Esophagus muscularis mucosa (tissue), 4 donors: ENCODE measurements around the gene CFL1. TPM values are rescaled to one million over a fixed set of nuclear protein-coding genes. Genes with fewer than 3 reads are reported as not detected.
A peak's percentile ranks its signal among the peaks of the same experiment; 100 is the strongest.
"Not testable (repeated sequence)": the region's sequence is repeated elsewhere in the genome, so short reads cannot be mapped to it uniquely, and the experiment has no call there.

Experiments used
- DNase-seq: peaks from one replicate; pipeline ENCODE4 v3.0.0-alpha.2; 2017; ENCODE audit errors: extremely low spot score
- H3K27ac ChIP-seq, 4 donors: fragments of 200-600 bp; sonication (generic); replicated peaks in 1 of 4; 1 replicate in 3 of 4; 2 replicates in 1 of 4; pipeline ENCODE4 v1.5.1; 2016 to 2019; ENCODE audit warnings: mild to moderate bottlenecking in 1 of 4
- H3K27me3 ChIP-seq, 4 donors: fragments of 200-600 bp; sonication (generic); one replicate each; pipeline versions ENCODE4 v1.5.1 to v1.6.0; 2016 to 2019
- H3K36me3 ChIP-seq, 4 donors: fragments of 200-600 bp; sonication (generic); one replicate each; pipeline ENCODE4 v1.5.1; 2016 to 2019
- H3K4me1 ChIP-seq, 4 donors: fragments of 200-600 bp; sonication (generic); one replicate each; pipeline ENCODE4 v1.5.1; 2016 to 2019
- H3K4me3 ChIP-seq, 4 donors: fragments of 200-600 bp; sonication (generic); 1 replicate in 2 of 4; 2 replicates in 2 of 4; pipeline ENCODE4 v1.5.1; 2016 to 2019; ENCODE audit warnings: mild to moderate bottlenecking in 4 of 4, moderate library complexity in 1 of 4
- H3K9me3 ChIP-seq, 4 donors: fragments of 200-600 bp; sonication (generic); 1 replicate in 3 of 4; 2 replicates in 1 of 4; pipeline ENCODE4 v1.5.1; 2016 to 2019
- CTCF ChIP-seq, 3 experiments: fragments of 200-600 bp in 2 of 3; fragments of 450-650 bp in 1 of 3; sonication (generic) in 2 of 3; IDR thresholded peaks; one replicate each; pipeline ENCODE4 v1.5.1; 2017 to 2019; ENCODE audit warnings: antibody characterized with exemption in 3 of 3, mild to moderate bottlenecking in 2 of 3, moderate library complexity in 1 of 3
- EP300 ChIP-seq: sonication (generic); formaldehyde crosslinking; IDR thresholded peaks from one replicate; pipeline ENCODE4 v1.6.1; 2017; ENCODE audit warnings: antibody characterized with exemption
- POLR2A ChIP-seq: fragments of 450-650 bp; IDR thresholded peaks from one replicate; pipeline ENCODE4 v1.6.1; 2017; ENCODE audit warnings: antibody characterized with exemption, moderate library complexity, mild to moderate bottlenecking, low read depth
- POLR2AphosphoS5 ChIP-seq, 2 donors: sonication (generic); formaldehyde crosslinking; IDR thresholded peaks; one replicate each; pipeline ENCODE4 v1.6.1; 2017; ENCODE audit warnings: antibody characterized with exemption in 2 of 2
- WGBS: methylation state at CpG from one replicate; pipeline ENCODE4 v1.1.5; 2018; 5-methylcytosine and 5-hydroxymethylcytosine counted together
- intact Hi-C: fragments of 100-400 bp; cut with DNase I; formaldehyde crosslinking; loops from one replicate; pipeline ENCODE4 v1.15.1; 2023
- total RNA-seq, 4 donors: library from RNA; depleted of rRNA; stranded (reverse); fragments of >200 nt; gene quantifications; one replicate each; pipeline versions ENCODE4 v1.1.0 to v1.2.1, GENCODE V29; 2016

The CFL1 gene
- total RNA-seq, 4 donors from 2014 or later: 610 to 793 (median 738) TPM

DNA sequence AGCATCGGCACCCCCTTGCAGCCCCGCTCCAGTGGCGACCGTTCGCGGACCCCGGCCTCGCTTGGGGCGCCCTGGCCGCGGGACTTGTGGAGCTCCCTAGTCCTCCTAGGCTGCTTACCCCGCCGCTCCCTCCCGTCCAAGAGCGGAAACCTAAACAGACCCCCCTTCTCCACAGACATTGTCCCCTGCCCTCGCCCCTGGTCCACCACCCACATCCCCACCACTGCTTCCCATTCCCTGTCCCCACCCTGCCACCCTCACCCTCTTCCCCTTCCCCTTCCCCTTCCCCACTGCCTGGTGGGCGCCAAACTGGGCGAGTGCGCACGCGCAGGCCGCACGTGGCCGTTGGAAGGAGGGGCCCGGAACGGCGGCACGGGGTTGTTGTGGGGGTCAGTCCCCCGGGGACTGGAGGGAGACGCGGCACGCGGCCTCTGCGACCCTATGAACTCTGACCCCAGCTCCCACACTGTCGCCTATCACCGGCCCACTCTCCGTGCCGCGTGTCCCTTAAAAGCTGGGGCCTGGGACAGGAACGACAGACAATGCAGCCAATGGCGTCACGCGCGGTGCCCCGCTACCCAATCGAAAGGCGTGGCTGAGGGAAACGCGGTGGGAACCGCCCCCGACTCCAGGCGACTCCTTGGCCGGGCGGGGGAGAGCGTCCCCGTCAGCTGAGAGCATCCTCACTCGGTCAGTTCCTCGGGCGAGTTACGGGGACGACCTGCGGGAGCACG, 24.5 kb downstream of the CFL1 start, which contains the start of gene SNX32:
Gene SNX32 (plus strand): TSS at position 667 of the 734 bp plus-strand sequence. CDS start 103 bp downstream, outside the sequence.
- H3K4me3 ChIP-seq: peak within 1 kb of the TSS; percentile 59 to 70 (median 63)
- H3K9me3 ChIP-seq: no peaks in the 10 kb centered on the region
- no peaks in the 10 kb centered on the region for H3K36me3 ChIP-seq
- WGBS: under 1% methylated on average over 36 of the region's 63 CpGs
- TF ChIP-seq POLR2AphosphoS5 (IDR thresholded peaks at IDR 0.05): peak in 1 of 2 donors; percentile 78
- no peak for TF ChIP-seq EP300
- peak; percentile 99 for DNase-seq
- peak within 1 kb of the TSS in 3 of 4 donors; percentile 44 to 51 (median 51) for H3K27ac ChIP-seq
- intact Hi-C loops: no loop called here
- H3K27me3 ChIP-seq: no peaks in the 10 kb centered on the region
- H3K4me1 ChIP-seq: peaks cover 11 to 22% (median 16%) of the 10 kb centered on the region in 4 donors

GRCh38 chr11:65832231-65832630, 25.7 kb downstream of the CFL1 start:
- intact Hi-C loops, H3K27ac ChIP-seq, H3K36me3 ChIP-seq, H3K9me3 ChIP-seq, H3K27me3 ChIP-seq, DNase-seq, H3K4me3 ChIP-seq: not testable (repeated sequence)
- H3K4me1 ChIP-seq: peaks cover 11 to 22% (median 16%) of the 10 kb centered on the region in 4 donors

GRCh38 chr11:65829459-65829858, 28.5 kb downstream of the CFL1 start:
- Histone ChIP-seq H3K4me1 (peaks cover 8 to 18% (median 14%) of the 10 kb centered on the region in 4 donors), H3K9me3 (no peaks in the 10 kb centered on the region), H3K27ac (no peak overlapping the region), H3K4me3 (no peak overlapping the region), H3K36me3 (no peaks in the 10 kb centered on the region), H3K27me3 (no peaks in the 10 kb centered on the region)
- WGBS: 72% methylated on average over 4 of the region's 4 CpGs
- DNase-seq: no peak
- intact Hi-C loops: no loop called here
- TF ChIP-seq EP300: no peak
- no peak for TF ChIP-seq POLR2AphosphoS5 (IDR thresholded peaks at IDR 0.05)
- no peak for TF ChIP-seq CTCF (IDR thresholded peaks at IDR 0.05)
- TF ChIP-seq POLR2A: no peak

DNA sequence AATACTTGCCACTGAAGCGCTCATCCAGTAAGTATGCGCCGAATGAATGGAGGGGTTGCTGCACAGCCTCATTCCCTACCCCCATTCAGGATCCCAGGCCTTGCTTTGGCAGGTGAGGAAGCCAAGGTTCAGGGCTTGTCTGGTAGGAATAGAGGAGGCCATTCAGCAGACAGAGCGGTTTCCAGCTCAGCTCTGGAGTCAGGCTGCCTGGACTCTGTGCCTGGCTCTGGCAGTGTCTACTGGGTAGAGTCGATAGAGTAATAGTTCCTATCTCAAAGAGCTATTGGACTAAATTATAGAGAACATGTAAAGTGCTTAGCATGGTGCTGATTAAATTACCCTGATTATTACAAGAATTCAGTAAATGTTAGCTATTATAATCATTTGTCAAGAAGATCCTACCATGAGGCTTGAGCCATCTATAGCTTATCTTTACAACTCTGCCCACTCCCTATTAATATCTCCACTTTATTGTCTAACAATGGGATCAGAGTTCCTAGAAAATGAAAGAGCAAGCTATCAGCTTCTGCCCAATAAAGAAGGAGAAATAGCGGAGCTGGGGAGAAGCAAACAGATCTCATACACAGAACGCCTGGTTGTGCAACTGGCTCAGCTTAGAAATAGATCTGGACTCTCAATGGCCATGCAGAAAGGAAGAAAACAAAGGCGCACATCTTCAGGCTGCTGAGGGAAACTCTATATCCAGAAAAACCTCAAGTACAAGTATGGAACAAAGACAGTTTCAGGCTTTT, 30.8 kb downstream of the CFL1 start:
- TF ChIP-seq POLR2A: no peak
- no peak for TF ChIP-seq CTCF (IDR thresholded peaks at IDR 0.05)
- TF ChIP-seq EP300: no peak
- TF ChIP-seq POLR2AphosphoS5 (IDR thresholded peaks at IDR 0.05): no peak
- 90% methylated on average over 8 of the region's 8 CpGs for WGBS

GRCh38 chr11:65822776-65823528, 35.0 kb downstream of the CFL1 start:
- H3K27me3 ChIP-seq: no peaks in the 10 kb centered on the region
- no peak overlapping the region for H3K27ac ChIP-seq
- 71% methylated on average over 14 of the region's 15 CpGs for WGBS
- H3K4me1 ChIP-seq: peaks cover 0 to 4% (median 2%) of the 10 kb centered on the region in 4 donors
- TF ChIP-seq EP300 (no peak), CTCF (IDR thresholded peaks at IDR 0.05) (no peak), POLR2AphosphoS5 (IDR thresholded peaks at IDR 0.05) (no peak), POLR2A (no peak)
- H3K9me3 ChIP-seq: no peaks in the 10 kb centered on the region
- H3K36me3 ChIP-seq: no peaks in the 10 kb centered on the region
- no peak overlapping the region for H3K4me3 ChIP-seq
- DNase-seq: no peak
- intact Hi-C loops: no loop called here

More for the DNA sequence above, 30.8 kb downstream of the CFL1 start:
- intact Hi-C loops: no loop called here
- H3K27me3 ChIP-seq: no peaks in the 10 kb centered on the region
- DNase-seq: no peak
- H3K27ac ChIP-seq: no peak overlapping the region
- no peaks in the 10 kb centered on the region for H3K9me3 ChIP-seq
- no peak overlapping the region for H3K4me3 ChIP-seq
- no peaks in the 10 kb centered on the region for H3K4me1 ChIP-seq
- no peaks in the 10 kb centered on the region for H3K36me3 ChIP-seq
